ENCODE results near the gene ATP6V1B1. TPM values are rescaled to one million over a fixed set of nuclear protein-coding genes. Genes with fewer than 3 reads are reported as not detected.

The ATP6V1B1 gene
- total RNA-seq, 1 donor from 2014 or later, result not detected

DNA sequence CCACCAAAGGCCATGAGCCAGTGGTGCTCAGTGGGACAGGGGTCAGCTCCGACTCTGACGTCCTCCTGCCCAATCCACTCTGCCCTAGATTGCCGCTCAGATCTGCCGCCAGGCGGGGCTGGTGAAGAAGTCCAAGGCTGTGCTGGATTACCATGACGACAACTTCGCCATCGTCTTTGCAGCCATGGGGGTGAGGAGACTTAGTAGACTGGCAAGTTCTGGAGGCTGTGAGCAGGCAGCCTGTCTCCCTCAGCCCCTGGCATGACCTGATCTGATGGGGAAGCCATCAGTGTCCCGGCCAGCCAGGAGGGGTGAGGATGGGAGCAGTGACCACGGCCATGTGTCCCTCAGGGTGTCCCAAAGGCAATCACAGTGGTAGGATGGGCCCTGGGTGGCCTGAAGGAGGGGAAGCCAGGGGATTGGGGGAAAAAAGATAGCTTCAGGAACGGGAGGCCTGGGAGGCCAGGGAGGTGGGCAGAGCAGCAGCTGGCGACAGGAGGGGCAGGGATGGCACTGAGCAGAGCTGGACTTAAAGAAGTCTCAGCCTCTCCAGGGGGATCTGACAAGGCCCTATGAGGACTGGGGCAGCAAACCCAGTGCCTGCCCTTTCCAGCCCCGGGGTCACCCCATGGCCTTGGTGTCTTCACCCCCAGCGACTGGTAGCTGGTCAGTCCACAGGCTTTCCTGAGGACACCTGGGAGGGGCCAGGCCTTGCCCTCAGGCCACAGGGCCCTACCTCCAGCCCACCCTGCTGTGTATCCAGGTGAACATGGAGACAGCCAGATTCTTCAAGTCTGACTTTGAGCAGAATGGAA, 25.3 kb downstream of the ATP6V1B1 start:
- no peaks in the 10 kb centered on the region for H3K9me3 ChIP-seq

GRCh38 chr2:70961648-70961994, 25.9 kb downstream of the ATP6V1B1 start:
- Histone ChIP-seq H3K27me3 (no peaks in the 10 kb centered on the region), H3K27ac (no peak overlapping the region), H3K36me3 (no peaks in the 10 kb centered on the region), H3K9me3 (no peaks in the 10 kb centered on the region), H3K4me3 (no peak overlapping the region), H3K4me1 (peaks cover 11% of the 10 kb centered on the region)
- intact Hi-C loops (cut with DNase I), result no loop called here
- no peak for TF ChIP-seq CTCF (IDR thresholded peaks at IDR 0.05)
- no peak for TF ChIP-seq POLR2AphosphoS5 (IDR thresholded peaks at IDR 0.05; ENCODE audit: insufficient read depth in 1 of 2, low read depth in 1 of 2)
- no peak for TF ChIP-seq POLR2A (IDR thresholded peaks at IDR 0.05)
- DNase-seq (ENCODE audit: extremely low spot score in 2 of 2), result peak in 1 of 2 donors; percentile 67

More for the DNA sequence above, 25.3 kb downstream of the ATP6V1B1 start:
- H3K36me3 ChIP-seq, result no peaks in the 10 kb centered on the region
- no peak overlapping the region for H3K27ac ChIP-seq
- peaks cover 11% of the 10 kb centered on the region for H3K4me1 ChIP-seq
- H3K4me3 ChIP-seq, result no peak overlapping the region
- no peaks in the 10 kb centered on the region for H3K27me3 ChIP-seq
- intact Hi-C loops (cut with DNase I), result no loop called here
- peak; percentile 70 to 94 for DNase-seq (ENCODE audit: extremely low spot score in 2 of 2)
- no peak for TF ChIP-seq POLR2A (IDR thresholded peaks at IDR 0.05)
- TF ChIP-seq POLR2AphosphoS5 (IDR thresholded peaks at IDR 0.05; ENCODE audit: insufficient read depth in 1 of 2, low read depth in 1 of 2), result no peak
- TF ChIP-seq CTCF (IDR thresholded peaks at IDR 0.05), result no peak

GRCh38 chr2:70962211-70962884, 26.6 kb downstream of the ATP6V1B1 start:
- intact Hi-C loops (cut with DNase I), result no loop called here
- TF ChIP-seq POLR2AphosphoS5 (IDR thresholded peaks at IDR 0.05; ENCODE audit: insufficient read depth in 1 of 2, low read depth in 1 of 2), result no peak
- no peak for TF ChIP-seq POLR2A (IDR thresholded peaks at IDR 0.05)
- no peak for TF ChIP-seq CTCF (IDR thresholded peaks at IDR 0.05)
- Histone ChIP-seq H3K27ac (no peak overlapping the region), H3K9me3 (no peaks in the 10 kb centered on the region), H3K4me3 (no peak overlapping the region), H3K36me3 (no peaks in the 10 kb centered on the region), H3K4me1 (peaks cover 11% of the 10 kb centered on the region), H3K27me3 (no peaks in the 10 kb centered on the region)
- DNase-seq (ENCODE audit: extremely low spot score in 2 of 2), result no peak

GRCh38 chr2:70962885-70963878, 27.5 kb downstream of the ATP6V1B1 start:
- no peaks in the 10 kb centered on the region for H3K27me3 ChIP-seq
- intact Hi-C loops (cut with DNase I), result no loop called here
- no peak for DNase-seq (ENCODE audit: extremely low spot score in 2 of 2)

More at GRCh38 chr2:70962885-70963878, 27.5 kb downstream of the ATP6V1B1 start:
- no peaks in the 10 kb centered on the region for H3K36me3 ChIP-seq
- H3K27ac ChIP-seq, result no peak overlapping the region
- H3K9me3 ChIP-seq, result no peaks in the 10 kb centered on the region
- H3K4me3 ChIP-seq, result no peak overlapping the region
- no peak for TF ChIP-seq CTCF (IDR thresholded peaks at IDR 0.05)
- TF ChIP-seq POLR2AphosphoS5 (IDR thresholded peaks at IDR 0.05; ENCODE audit: insufficient read depth in 1 of 2, low read depth in 1 of 2), result no peak
- no peak for TF ChIP-seq POLR2A (IDR thresholded peaks at IDR 0.05)
- H3K4me1 ChIP-seq, result peaks cover 11% of the 10 kb centered on the region
